Measurements from ENCODE around the gene TMEM205.

DNA sequence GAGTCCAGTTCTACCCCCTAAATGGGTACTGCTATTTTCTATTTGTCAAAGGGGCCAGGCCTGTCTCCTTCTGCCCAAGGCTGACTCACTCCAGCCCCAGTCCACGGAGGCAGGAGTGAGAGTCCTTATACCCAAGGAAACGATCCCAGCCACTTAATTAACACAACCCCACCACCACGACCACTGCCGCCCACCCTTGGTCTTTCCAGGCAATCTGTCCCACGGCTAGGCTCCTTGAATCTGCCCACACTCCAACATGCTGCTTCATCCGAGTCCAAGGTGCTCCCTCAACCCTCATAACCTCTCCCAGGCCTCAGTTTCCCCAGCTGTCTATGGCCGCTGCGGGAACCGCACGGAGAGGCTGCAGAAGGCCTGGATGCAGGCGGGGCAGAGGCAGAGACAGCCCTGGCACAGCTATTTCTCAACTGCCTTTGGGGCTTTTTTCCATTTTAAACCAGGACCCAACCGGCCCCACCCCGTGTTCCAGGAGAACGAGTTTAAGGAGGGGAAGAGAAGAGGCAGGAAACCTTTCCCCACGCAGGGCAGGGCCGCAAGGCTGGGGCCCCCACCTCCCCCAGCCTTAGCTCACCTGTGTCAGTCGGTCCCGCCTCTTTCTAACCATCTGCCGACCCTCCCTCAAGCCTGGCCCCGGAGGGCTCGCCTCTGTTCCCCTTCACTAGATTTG is 7.4 kb downstream of the TMEM205 start:
- TF ChIP-seq, protein P1, sequence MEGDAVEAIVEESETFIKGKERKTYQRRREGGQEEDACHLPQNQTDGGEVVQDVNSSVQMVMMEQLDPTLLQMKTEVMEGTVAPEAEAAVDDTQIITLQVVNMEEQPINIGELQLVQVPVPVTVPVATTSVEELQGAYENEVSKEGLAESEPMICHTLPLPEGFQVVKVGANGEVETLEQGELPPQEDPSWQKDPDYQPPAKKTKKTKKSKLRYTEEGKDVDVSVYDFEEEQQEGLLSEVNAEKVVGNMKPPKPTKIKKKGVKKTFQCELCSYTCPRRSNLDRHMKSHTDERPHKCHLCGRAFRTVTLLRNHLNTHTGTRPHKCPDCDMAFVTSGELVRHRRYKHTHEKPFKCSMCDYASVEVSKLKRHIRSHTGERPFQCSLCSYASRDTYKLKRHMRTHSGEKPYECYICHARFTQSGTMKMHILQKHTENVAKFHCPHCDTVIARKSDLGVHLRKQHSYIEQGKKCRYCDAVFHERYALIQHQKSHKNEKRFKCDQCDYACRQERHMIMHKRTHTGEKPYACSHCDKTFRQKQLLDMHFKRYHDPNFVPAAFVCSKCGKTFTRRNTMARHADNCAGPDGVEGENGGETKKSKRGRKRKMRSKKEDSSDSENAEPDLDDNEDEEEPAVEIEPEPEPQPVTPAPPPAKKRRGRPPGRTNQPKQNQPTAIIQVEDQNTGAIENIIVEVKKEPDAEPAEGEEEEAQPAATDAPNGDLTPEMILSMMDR (IDR thresholded peaks at IDR 0.05; ENCODE audit: low read length) = no peak
- no peak for TF ChIP-seq EZH2 (IDR thresholded peaks at IDR 0.05; ENCODE audit: borderline replicate concordance, low read length)
